Spleen (tissue), 7 donors: ENCODE data around the gene TCF7L1.

Experiments
- CTCF ChIP-seq, 11 experiments: fragments of 200-600 bp in 7 of 11; fragments of 450-650 bp in 4 of 11; sonication (generic) in 4 of 11; IDR thresholded peaks in 8 of 11; conservative IDR thresholded peaks in 3 of 11; 1 replicate in 7 of 11; 2 replicates in 4 of 11; pipeline versions ENCODE4 v1.4.0 to v1.8.0; 2016 to 2021; ENCODE audit warnings: antibody characterized with exemption in 11 of 11, inconsistent platforms in 4 of 11, mild to moderate bottlenecking in 1 of 11
- POLR2A ChIP-seq, 3 donors: fragments of 450-650 bp; IDR thresholded peaks; one replicate each; pipeline ENCODE4 v1.5.1; 2017; ENCODE audit warnings: antibody characterized with exemption in 3 of 3, mild to moderate bottlenecking in 1 of 3
- POLR2AphosphoS5 ChIP-seq, 3 donors: sonication (generic); formaldehyde crosslinking; IDR thresholded peaks; one replicate each; pipeline ENCODE4 v1.5.1; 2017; ENCODE audit warnings: antibody characterized with exemption in 3 of 3
- donor health status: DM: no; HTN: no; CAD: no; lungs with moderate emphysema.
- donor health status: DM: no; HTN: no; CAD: no.
- donor health status: DM: no; HTN: no; CAD: no.

- TF ChIP-seq CTCF (IDR thresholded peaks at IDR 0.05 in 8 of 11, conservative IDR thresholded peaks at IDR 0.05 in 3 of 11), result no peak
- TF ChIP-seq POLR2A (IDR thresholded peaks at IDR 0.05), result no peak
- no peak for TF ChIP-seq POLR2AphosphoS5 (IDR thresholded peaks at IDR 0.05)
Measured at GRCh38 chr2:85156153-85156552, 23.0 kb downstream of the TCF7L1 start.
